HAP-1 (cell line): ENCODE results near the gene PPIG.
"Not testable (repeated sequence)": the region's sequence is repeated elsewhere in the genome, so short reads cannot be mapped to it uniquely, and the experiment has no call there.

Experiments
- DNase-seq, 2 experiments: peaks; one replicate each; pipeline ENCODE4 v3.0.0-alpha.2; 2016 to 2020; ENCODE audit warnings: low spot score in 2 of 2
- H3K27me3 ChIP-seq: fragments of 250-450 bp; sonication (Bioruptor Pico); 2 replicates; pipeline ENCODE4 v1.5.1; 2020; ENCODE audit warnings: low read depth, mild to moderate bottlenecking, moderate library complexity
- H3K36me3 ChIP-seq: fragments of 250-450 bp; sonication (Bioruptor Pico); replicated peaks from 2 replicates; pipeline ENCODE4 v1.5.1; 2020; ENCODE audit warnings: mild to moderate bottlenecking
- H3K4me1 ChIP-seq: fragments of 250-450 bp; sonication (Bioruptor Pico); 2 replicates; pipeline ENCODE4 v1.5.1; 2020; ENCODE audit warnings: mild to moderate bottlenecking
- H3K4me3 ChIP-seq: fragments of 250-450 bp; sonication (Bioruptor Pico); 2 replicates; pipeline ENCODE4 v1.5.1; 2020; ENCODE audit warnings: mild to moderate bottlenecking, moderate library complexity
- H3K9me3 ChIP-seq: fragments of 250-450 bp; sonication (Bioruptor Pico); 2 replicates; pipeline ENCODE4 v1.5.1; 2020; ENCODE audit warnings: mild to moderate bottlenecking, moderate library complexity
- in situ Hi-C: fragments of 300-500 bp; cut with MboI; formaldehyde crosslinking; loops from 3 replicates; pipeline ENCODE4 v1.14.3; 2020; ENCODE audit warnings: low sequenced_read_pairs, inconsistent platforms, mixed read lengths

Gene PPIG

GRCh38 chr2:169573160-169573973, 10.8 kb upstream of the PPIG start, which contains the start of gene FASTKD1:
Gene FASTKD1, minus strand, starts transcription at chr2:169573865. Its CDS starts 1,836 bp downstream, at chr2:169572029.
- peak; percentile 91 to 96 for DNase-seq
- H3K4me3 ChIP-seq = peak within 1 kb of the TSS; percentile 50
- H3K4me1 ChIP-seq = peaks cover 16% of the 10 kb centered on the region
- no peaks in the 10 kb centered on the region for H3K9me3 ChIP-seq
- peaks cover 3% of the 10 kb centered on the region; the same call in 1 of the 2 replicates for H3K36me3 ChIP-seq
- H3K27me3 ChIP-seq = no peaks in the 10 kb centered on the region
- in situ Hi-C loops = no loop called here

- no peak for DNase-seq
- in situ Hi-C loops = no loop called here
- Histone ChIP-seq H3K36me3 (peaks cover 3% of the 10 kb centered on the region; the same call in 1 of the 2 replicates), H3K27me3 (no peaks in the 10 kb centered on the region), H3K4me3 (peak overlapping the region; percentile 50), H3K9me3 (no peaks in the 10 kb centered on the region), H3K4me1 (peaks cover 16% of the 10 kb centered on the region)
Observed at GRCh38 chr2:169573974-169574299, 10.2 kb upstream of the PPIG start.

- DNase-seq, H3K9me3 ChIP-seq, H3K27me3 ChIP-seq, in situ Hi-C loops, H3K36me3 ChIP-seq, H3K4me3 ChIP-seq: not testable (repeated sequence)
- peaks cover 16% of the 10 kb centered on the region for H3K4me1 ChIP-seq
Observed at GRCh38 chr2:169574539-169574938, 9.6 kb upstream of the PPIG start.

GRCh38 chr2:169575264-169575663, 8.9 kb upstream of the PPIG start:
- H3K4me1 ChIP-seq = peaks cover 11% of the 10 kb centered on the region
- DNase-seq, H3K36me3 ChIP-seq, H3K27me3 ChIP-seq, H3K4me3 ChIP-seq, H3K9me3 ChIP-seq, in situ Hi-C loops: not testable (repeated sequence)

- Histone ChIP-seq H3K36me3 (no peaks in the 10 kb centered on the region), H3K9me3 (no peaks in the 10 kb centered on the region), H3K27me3 (no peaks in the 10 kb centered on the region), H3K4me1 (no peaks in the 10 kb centered on the region), H3K4me3 (no peak overlapping the region)
- DNase-seq = no peak
- in situ Hi-C loops = no loop called here
Observed at GRCh38 chr2:169579044-169579443, 5.1 kb upstream of the PPIG start.

GRCh38 chr2:169582552-169583266, 1.4 kb upstream of the PPIG start:
- H3K9me3 ChIP-seq, H3K4me1 ChIP-seq, H3K4me3 ChIP-seq, H3K36me3 ChIP-seq, in situ Hi-C loops, DNase-seq, H3K27me3 ChIP-seq: not testable (repeated sequence)

- Histone ChIP-seq H3K9me3 (no peaks in the 10 kb centered on the region), H3K4me1 (no peaks in the 10 kb centered on the region)
- in situ Hi-C loops = no loop called here
Observed at GRCh38 chr2:169583518-169583917, 633 bp upstream of the PPIG start.

GRCh38 chr2:169585673-169586072, 1.5 kb downstream of the PPIG start:
- Histone ChIP-seq H3K4me1 (no peaks in the 10 kb centered on the region), H3K4me3 (peak overlapping the region; percentile 94), H3K36me3 (0 out of 2 replicates have a peak, but pooled peaks cover 2% of the 10 kb centered on the region), H3K9me3 (no peaks in the 10 kb centered on the region), H3K27me3 (no peaks in the 10 kb centered on the region)
- DNase-seq = no peak
- in situ Hi-C loops = no loop called here

More at GRCh38 chr2:169583518-169583917, 633 bp upstream of the PPIG start:
- H3K27me3 ChIP-seq = no peaks in the 10 kb centered on the region
- DNase-seq = no peak
- H3K4me3 ChIP-seq = no peak overlapping the region
- H3K36me3 ChIP-seq = 0 out of 2 replicates have a peak, but pooled peaks cover 2% of the 10 kb centered on the region

GRCh38 chr2:169590804-169591203, 6.7 kb downstream of the PPIG start:
- in situ Hi-C loops = no loop called here
- Histone ChIP-seq H3K27me3 (no peaks in the 10 kb centered on the region), H3K4me3 (no peak overlapping the region), H3K4me1 (no peaks in the 10 kb centered on the region), H3K9me3 (no peaks in the 10 kb centered on the region), H3K36me3 (no peaks in the 10 kb centered on the region)
- DNase-seq = no peak

- H3K4me1 ChIP-seq, H3K4me3 ChIP-seq, H3K9me3 ChIP-seq, H3K27me3 ChIP-seq, DNase-seq, in situ Hi-C loops, H3K36me3 ChIP-seq: not testable (repeated sequence)
Observed at GRCh38 chr2:169596546-169596945, 12.4 kb downstream of the PPIG start.

GRCh38 chr2:169598982-169599381, 14.8 kb downstream of the PPIG start:
- H3K36me3 ChIP-seq = peaks cover 5% of the 10 kb centered on the region
- no peak overlapping the region for H3K4me3 ChIP-seq
- peaks cover 6% of the 10 kb centered on the region for H3K4me1 ChIP-seq
- no peak for DNase-seq
- no peaks in the 10 kb centered on the region for H3K9me3 ChIP-seq
- in situ Hi-C loops = no loop called here
- H3K27me3 ChIP-seq = no peaks in the 10 kb centered on the region

GRCh38 chr2:169599568-169599967, 15.4 kb downstream of the PPIG start:
- DNase-seq = no peak
- no peaks in the 10 kb centered on the region for H3K9me3 ChIP-seq
- H3K27me3 ChIP-seq = no peaks in the 10 kb centered on the region
- H3K36me3 ChIP-seq = peaks cover 6% of the 10 kb centered on the region
- in situ Hi-C loops = no loop called here
- H3K4me1 ChIP-seq = peaks cover 6% of the 10 kb centered on the region
- no peak overlapping the region for H3K4me3 ChIP-seq

GRCh38 chr2:169609264-169609663, 25.1 kb downstream of the PPIG start:
- Histone ChIP-seq H3K27me3 (no peaks in the 10 kb centered on the region), H3K4me1 (no peaks in the 10 kb centered on the region), H3K36me3 (peaks cover 74% of the 10 kb centered on the region), H3K4me3 (no peak overlapping the region), H3K9me3 (no peaks in the 10 kb centered on the region)
- no peak for DNase-seq
- in situ Hi-C loops = no loop called here

GRCh38 chr2:169613876-169614275, 29.7 kb downstream of the PPIG start:
- peaks cover 72% of the 10 kb centered on the region for H3K36me3 ChIP-seq
- H3K27me3 ChIP-seq = no peaks in the 10 kb centered on the region
- no peaks in the 10 kb centered on the region for H3K9me3 ChIP-seq
- in situ Hi-C loops = no loop called here
- DNase-seq = no peak
- H3K4me1 ChIP-seq = no peaks in the 10 kb centered on the region
- no peak overlapping the region for H3K4me3 ChIP-seq
